Omental fat pad (tissue), 4 donors: ENCODE data around the gene ERI3. TPM values are rescaled to one million over a fixed set of nuclear protein-coding genes. Genes with fewer than 3 reads are reported as not detected.

Experiments used
- ATAC-seq: fragments of 150-250 bp; one replicate; pipeline ENCODE4 v1.9.1; 2016; ENCODE audit warnings: mild to moderate bottlenecking, moderate library complexity; ENCODE audit not compliant: low FRiP score
- DNase-seq: peaks from one replicate; pipeline ENCODE4 v3.0.0-alpha.2; 2019; ENCODE audit warnings: low spot score
- CTCF ChIP-seq, 3 donors: fragments of 450-650 bp; IDR thresholded peaks; one replicate each; pipeline ENCODE4 v1.5.1; 2016 to 2017; ENCODE audit warnings: antibody characterized with exemption in 3 of 3, mild to moderate bottlenecking in 3 of 3, moderate library complexity in 2 of 3
- total RNA-seq, 4 donors: library from RNA; depleted of rRNA; stranded (reverse); fragments of >200 nt; gene quantifications; one replicate each; pipeline ENCODE4 v1.1.0, GENCODE V29; 2016

ERI3 gene, protein sequence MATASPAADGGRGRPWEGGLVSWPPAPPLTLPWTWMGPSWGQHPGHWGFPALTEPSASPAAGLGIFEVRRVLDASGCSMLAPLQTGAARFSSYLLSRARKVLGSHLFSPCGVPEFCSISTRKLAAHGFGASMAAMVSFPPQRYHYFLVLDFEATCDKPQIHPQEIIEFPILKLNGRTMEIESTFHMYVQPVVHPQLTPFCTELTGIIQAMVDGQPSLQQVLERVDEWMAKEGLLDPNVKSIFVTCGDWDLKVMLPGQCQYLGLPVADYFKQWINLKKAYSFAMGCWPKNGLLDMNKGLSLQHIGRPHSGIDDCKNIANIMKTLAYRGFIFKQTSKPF
- total RNA-seq, result 10 to 100 TPM; 27.6 to 36.3 (median 31.2) TPM

GRCh38 chr1:44354840-44355581 is at the start of gene ERI3:
Gene ERI3 (minus strand): TSS chr1:44355257. CDS start chr1:44355026, 231 bp downstream.
- TF ChIP-seq CTCF (IDR thresholded peaks at IDR 0.05), result no peak
- peak; percentile 99 for ATAC-seq

GRCh38 chr1:44401256-44402228 is 46.5 kb upstream of the ERI3 start:
- no peak for ATAC-seq
- no peak for DNase-seq
- no peak for TF ChIP-seq CTCF (IDR thresholded peaks at IDR 0.05)

More at GRCh38 chr1:44354840-44355581, at the start of gene ERI3:
- peak; percentile 92 for DNase-seq

DNA sequence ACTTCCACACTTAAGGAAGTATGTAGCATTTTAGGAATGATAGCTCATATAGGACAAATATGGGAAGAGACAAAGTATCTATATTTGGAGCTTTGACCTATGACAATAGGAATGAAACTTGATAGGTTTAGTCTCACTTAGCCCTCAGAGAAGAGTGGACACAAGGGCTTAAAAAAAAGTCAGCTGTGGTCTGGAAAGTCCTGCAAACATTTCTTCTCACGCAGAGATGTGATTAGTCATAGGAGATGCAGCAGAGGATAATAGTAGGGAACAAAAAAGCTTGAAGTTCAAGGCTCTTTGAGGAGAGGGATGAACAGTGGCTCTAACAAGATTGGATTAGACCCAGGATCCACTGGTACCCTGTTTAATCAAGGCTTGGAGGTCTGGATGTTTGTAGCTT is 35.2 kb upstream of the ERI3 start:
- DNase-seq (no peak), ATAC-seq (no peak)
- TF ChIP-seq CTCF (IDR thresholded peaks at IDR 0.05), result no peak

GRCh38 chr1:44389437-44389836 is 34.4 kb upstream of the ERI3 start:
- ATAC-seq, result no peak
- TF ChIP-seq CTCF (IDR thresholded peaks at IDR 0.05), result no peak
- DNase-seq, result no peak

GRCh38 chr1:44388551-44388950 is 33.5 kb upstream of the ERI3 start:
- DNase-seq (no peak), ATAC-seq (no peak)
- no peak for TF ChIP-seq CTCF (IDR thresholded peaks at IDR 0.05)

DNA sequence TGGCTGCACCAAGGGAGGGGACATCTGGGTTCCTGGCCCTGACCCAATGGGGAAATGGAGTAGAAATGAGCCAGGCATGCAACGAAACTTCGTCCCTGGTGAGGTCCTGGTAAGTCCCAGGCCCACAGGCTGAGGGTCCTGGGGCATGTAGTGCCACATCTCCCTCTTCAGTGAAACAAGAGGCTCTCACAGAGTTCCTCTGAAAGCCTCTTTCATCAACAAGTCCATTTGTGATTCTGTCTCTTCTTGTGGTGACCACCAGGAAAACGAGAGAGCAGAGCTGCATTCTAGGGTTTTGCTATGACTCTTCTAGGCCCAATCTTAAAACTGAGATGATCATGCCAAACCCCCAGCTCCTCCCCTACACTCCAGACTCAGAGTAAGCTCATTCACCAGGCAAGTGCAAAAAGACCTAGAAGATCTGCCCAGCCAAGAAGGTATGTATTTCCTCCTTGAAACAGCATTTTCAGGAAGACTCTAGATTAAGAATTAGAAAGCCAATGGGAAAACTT is 25.7 kb upstream of the ERI3 start:
- DNase-seq (no peak), ATAC-seq (no peak)
- TF ChIP-seq CTCF (IDR thresholded peaks at IDR 0.05), result no peak
